GM12875 (cell line): ENCODE measurements around the gene SIX2.

Experiments used
- H3K4me3 ChIP-seq: one replicate; pipeline ENCODE4 v1.5.1; 2011; ENCODE audit warnings: low read depth, low read length, control low read depth
- CTCF ChIP-seq: IDR thresholded peaks from 2 replicates; pipeline ENCODE4 v1.5.1; 2011; ENCODE audit warnings: low read depth, mild to moderate bottlenecking, control low read depth, inconsistent platforms, low read length, moderate library complexity, borderline replicate concordance; ENCODE audit not compliant: insufficient read depth

The SIX2 gene

GRCh38 chr2:45006041-45006941 lies 3.0 kb downstream of the SIX2 start:
- no peak overlapping the region for H3K4me3 ChIP-seq
- no peak for TF ChIP-seq CTCF

- H3K4me3 ChIP-seq: no peak overlapping the region
- no peak for TF ChIP-seq CTCF
These were observed 3.8 kb downstream of the SIX2 start for GRCh38 chr2:45005261-45006002.

- no peak for TF ChIP-seq CTCF
- no peak overlapping the region for H3K4me3 ChIP-seq
These were observed 4.6 kb downstream of the SIX2 start for GRCh38 chr2:45004562-45005191.

- H3K4me3 ChIP-seq: no peak overlapping the region
- TF ChIP-seq CTCF: no peak
These were observed 5.4 kb downstream of the SIX2 start for GRCh38 chr2:45003579-45004551.

- TF ChIP-seq CTCF: no peak
- no peak overlapping the region for H3K4me3 ChIP-seq
These were observed 6.6 kb downstream of the SIX2 start for GRCh38 chr2:45002686-45003085.

- TF ChIP-seq CTCF: peak; percentile 14; the same call in 1 of the 2 replicates
- no peak overlapping the region for H3K4me3 ChIP-seq
These were observed 7.3 kb downstream of the SIX2 start for GRCh38 chr2:45001869-45002385.
